Peyer's patch (tissue), 4 donors: Measurements from ENCODE around the gene SACS.
"Not testable (repeated sequence)": the region's sequence is repeated elsewhere in the genome, so short reads cannot be mapped to it uniquely, and the experiment has no call there.

ENCODE experiments used
- CTCF ChIP-seq, 6 experiments: fragments of 450-650 bp in 4 of 6; fragments of 200-600 bp in 2 of 6; sonication (generic) in 1 of 6; IDR thresholded peaks; one replicate each; pipeline ENCODE4 v1.5.1; 2017 to 2019; ENCODE audit warnings: antibody characterized with exemption in 6 of 6, mild to moderate bottlenecking in 3 of 6, moderate library complexity in 1 of 6
- POLR2A ChIP-seq, 2 donors: fragments of 450-650 bp; IDR thresholded peaks; one replicate each; pipeline ENCODE4 v1.5.1; 2017; ENCODE audit warnings: antibody characterized with exemption in 2 of 2, mild to moderate bottlenecking in 2 of 2, moderate library complexity in 2 of 2

DNA sequence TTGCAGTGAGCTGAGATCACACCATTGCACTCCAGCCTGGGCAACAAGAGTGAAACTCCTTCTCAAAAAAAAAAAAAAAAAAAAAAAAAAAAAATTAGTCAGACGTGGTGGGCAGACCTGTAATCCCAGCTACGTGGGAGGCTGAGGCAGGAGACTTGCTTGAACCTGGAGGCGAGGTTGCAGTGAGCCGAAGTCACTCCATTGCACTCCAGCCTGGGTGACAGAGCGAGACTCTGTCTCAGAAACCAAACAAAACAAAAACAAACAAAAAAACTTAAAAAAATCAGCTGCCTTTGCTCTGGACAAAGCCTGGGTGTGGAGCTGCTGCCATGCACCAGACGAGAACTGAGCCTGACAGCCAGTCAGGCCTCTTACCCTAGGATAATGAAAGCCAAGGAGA, 6.8 kb upstream of the SACS start:
- TF ChIP-seq CTCF, POLR2A (IDR thresholded peaks at IDR 0.05): not testable (repeated sequence)
